GM18868 (cell line): ENCODE data around the gene ADGRA1.

Experiments
- ATAC-seq: cut with Tn5 transposase; IDR thresholded peaks from one replicate; pipeline ENCODE4 v1.9.1; 2021; ENCODE audit warnings: mild to moderate bottlenecking, moderate library complexity; ENCODE audit not compliant: unreplicated experiment

The ADGRA1 gene

DNA sequence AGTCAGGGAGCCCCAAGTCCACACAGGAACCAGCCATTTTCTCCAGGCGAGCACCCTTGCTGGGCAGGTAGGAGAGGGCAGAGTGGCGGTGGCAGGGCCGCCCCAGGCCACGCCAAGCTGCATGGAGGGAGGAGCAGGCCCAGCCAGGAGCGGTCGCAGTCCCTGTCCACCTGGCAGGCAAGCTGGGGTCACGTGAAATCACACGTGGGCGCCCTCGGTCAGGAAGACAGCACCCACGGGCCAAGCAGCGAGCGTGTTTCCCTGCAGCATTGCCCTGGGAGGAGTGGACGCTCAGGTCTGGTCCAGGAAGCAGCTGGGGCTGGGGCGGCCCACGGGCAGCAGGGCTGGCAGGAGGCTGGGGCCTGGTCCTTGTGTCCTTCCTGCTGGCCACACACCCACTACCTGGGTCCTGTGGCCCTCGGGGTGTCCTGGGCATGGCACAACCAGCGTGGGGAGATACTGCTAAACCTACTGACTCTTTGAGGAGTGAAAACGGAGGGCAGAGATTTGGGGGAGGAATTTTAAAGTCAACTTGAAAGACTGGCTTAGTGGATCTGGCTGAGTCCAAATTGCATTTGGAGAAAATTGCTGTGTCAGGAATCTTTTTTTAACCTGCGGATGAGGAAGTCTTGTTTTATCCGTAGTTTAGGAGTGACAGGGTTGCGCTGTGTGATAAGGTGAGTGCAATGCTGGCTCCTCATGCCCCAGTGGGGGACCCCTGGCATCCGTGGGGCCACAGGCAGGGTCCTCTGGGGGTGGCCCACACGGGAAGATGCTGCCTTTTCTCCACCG is 12.2 kb upstream of the ADGRA1 start:
- ATAC-seq, result no peak

- no peak for ATAC-seq
Observed at GRCh38 chr10:133076274-133077038, 11.3 kb upstream of the ADGRA1 start.

DNA sequence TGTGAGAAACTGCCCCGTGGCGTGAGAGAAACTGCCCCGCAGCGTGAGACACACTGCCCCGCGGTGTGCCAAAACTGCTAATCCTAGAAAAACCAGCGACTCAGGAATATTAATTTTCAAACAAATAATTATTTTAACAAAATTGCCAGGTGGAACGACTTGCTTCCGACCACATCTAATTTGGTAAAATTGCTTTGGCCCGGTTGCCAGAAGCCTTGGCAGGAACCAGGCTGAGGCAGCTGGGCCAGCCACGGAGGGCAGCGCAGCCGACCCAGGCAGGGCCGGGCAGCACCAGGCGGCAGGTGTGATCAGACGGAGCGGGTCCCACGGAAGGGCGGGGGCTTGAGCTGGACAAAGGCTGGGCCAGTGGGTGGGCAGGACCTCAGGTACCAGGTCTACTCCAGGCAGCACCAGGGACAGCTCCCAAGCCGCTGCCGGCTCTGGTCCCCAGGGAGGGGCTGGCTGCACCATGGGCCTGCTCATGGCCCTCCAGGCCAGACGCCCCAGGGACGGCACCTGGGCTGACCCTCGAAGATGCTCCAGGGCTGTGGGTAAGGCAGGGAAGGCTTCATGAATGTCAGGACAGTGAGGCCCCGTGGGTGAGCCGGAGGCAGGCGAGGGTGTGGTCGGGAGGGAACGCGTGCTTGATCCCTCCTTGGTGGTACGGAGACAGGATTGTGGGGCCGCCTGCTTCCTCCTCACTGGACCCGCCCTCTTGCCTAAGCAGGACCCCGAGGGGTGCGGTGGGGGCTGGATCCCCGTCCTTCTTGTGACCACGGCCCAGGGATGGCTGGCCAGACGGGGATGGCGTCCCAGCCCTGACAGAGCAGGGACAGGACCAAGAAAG is 7.7 kb upstream of the ADGRA1 start:
- ATAC-seq, result no peak

DNA sequence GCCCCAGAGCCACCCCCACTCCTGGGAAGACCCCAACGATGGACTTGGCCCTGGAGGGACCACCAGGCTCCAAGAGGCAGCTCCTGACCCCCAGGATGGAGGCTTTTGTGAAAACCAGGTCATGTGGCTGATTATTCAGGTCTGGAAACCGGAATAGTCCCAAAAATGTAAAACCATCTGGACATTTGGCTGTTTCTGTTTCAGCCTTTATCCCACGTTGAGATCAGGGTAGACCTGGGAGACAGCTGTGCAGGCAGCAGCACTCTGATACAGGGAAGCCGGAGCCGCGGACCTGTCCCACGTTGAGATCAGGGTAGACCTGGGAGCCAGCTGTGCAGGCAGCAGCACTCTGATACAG is 7.1 kb upstream of the ADGRA1 start:
- no peak for ATAC-seq

DNA sequence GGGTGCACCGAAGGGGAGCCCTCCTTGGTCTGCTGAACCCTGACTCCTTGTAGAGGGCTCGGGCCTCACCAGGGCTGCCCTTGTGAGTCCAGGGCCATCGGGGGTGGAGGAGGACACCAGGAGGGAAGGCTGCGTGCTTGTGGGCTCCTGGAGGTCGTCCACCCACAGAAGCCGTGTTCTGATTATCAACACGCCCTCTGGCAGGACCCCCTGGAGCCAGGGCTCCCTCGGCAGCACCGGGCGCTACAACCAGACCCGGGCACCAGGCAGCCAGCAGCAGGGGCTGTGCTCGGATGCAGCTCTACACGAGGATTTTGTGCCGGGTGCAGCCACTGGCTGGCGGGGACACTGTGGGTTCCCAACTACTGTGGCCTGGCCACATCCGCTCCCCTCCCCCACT is 6.1 kb upstream of the ADGRA1 start:
- no peak for ATAC-seq

GRCh38 chr10:133082685-133083421 is 4.9 kb upstream of the ADGRA1 start:
- ATAC-seq, result no peak

- no peak for ATAC-seq
Observed at GRCh38 chr10:133083422-133084100, 4.2 kb upstream of the ADGRA1 start.

DNA sequence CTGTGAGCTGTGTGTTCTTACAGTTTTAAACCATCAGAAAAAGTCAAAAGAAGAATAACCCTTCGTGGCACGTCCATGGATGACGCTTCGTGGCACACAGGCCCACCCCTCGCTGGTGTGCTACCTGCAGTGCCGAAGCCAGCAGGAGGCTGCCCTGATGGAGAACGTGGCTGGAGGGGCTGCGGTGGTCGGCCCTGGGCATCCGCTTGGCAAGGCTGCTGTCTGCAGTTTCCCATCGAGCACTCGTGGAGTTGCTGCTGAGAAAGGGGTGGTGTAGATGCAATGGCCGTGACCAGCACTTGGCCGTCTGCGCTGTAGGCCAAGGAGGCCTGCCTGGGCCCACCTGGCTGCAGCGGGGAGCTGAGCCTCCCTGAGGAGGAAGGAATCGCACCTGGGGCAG is 3.2 kb upstream of the ADGRA1 start:
- ATAC-seq, result no peak

- no peak for ATAC-seq
Observed at GRCh38 chr10:133085251-133086125, 2.2 kb upstream of the ADGRA1 start.

- no peak for ATAC-seq
Observed at GRCh38 chr10:133086247-133086646, 1.5 kb upstream of the ADGRA1 start.

GRCh38 chr10:133087045-133087678 is 562 bp upstream of the ADGRA1 start:
- no peak for ATAC-seq

DNA sequence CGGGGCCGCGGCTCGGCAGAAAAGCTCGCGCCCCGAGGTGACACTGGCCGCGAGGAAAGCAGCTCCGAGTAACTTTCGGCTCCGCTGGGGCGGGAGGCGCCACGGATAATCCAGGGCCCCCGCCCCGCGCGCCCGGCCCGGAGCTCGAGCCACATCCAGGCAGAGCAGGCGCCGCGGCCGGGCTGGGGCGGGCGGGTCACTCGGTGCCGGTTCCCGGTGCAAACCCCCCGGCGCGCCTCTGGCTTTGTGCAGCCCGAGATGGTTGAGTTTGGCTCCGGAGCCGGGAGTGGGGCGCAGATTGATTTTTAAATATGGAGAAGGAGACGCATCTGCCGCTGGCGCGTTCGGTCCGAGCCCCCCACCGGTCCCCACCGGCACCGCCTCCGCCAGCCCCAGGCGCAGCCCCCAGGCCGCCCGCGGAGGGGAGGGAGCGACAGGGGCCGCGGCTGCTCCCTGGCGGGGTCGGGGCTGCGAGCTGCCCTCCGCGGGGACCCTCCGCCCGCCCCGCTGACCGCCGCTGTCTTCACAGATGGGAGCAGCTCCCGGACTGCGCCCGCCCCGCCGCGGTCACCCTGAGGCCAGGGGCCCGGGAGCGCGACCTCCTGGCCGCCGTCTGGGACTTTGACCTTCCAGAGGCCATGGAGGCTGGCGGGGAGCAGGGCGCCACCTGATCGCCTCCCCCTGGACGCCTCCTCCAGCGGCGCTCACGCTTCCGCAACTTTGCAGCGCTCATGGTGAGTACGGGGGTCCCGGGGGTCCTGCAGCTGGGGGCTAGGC is 643 bp downstream of the ADGRA1 start:
- no peak for ATAC-seq

DNA sequence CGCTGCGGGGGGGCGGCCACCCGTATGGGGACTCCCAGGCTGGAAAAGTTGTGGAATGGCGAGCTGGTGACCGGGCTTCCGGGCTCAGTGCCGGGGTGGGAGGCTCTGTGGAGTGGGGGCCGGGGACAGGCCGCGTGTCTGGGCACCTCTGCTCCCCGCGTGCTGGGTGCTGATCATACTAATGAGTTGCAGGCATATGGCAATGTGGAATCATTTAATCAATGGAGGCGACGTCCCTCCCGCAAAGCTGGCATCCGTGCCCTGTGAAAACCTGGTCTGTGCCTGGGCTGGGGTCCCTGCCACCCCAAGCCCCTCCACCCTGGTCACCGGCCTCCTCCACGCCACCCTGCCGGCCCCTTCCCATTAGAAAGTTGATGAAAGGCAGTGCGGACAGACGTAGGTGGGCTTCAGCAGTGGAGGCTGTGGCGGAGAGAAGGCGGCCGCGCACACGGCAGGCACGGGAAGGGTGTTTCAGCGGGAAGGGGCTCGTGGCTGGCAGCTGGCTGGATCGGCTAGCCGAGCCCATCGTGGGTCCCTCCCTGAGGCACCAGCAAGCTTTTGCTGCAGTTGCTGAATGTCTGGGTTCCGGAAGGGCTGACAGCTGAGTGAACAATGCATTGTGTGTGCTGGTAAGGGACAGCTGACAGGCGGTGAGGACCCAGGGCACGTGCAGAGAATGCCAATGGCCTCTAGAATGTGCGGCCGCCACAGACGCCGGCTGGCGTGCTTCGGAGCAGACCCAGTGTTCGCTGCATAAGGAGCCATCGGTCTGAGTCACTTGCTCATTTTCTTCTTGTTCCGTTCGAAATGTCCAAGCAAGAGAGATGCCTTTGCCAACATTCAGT is 1.5 kb downstream of the ADGRA1 start:
- no peak for ATAC-seq

DNA sequence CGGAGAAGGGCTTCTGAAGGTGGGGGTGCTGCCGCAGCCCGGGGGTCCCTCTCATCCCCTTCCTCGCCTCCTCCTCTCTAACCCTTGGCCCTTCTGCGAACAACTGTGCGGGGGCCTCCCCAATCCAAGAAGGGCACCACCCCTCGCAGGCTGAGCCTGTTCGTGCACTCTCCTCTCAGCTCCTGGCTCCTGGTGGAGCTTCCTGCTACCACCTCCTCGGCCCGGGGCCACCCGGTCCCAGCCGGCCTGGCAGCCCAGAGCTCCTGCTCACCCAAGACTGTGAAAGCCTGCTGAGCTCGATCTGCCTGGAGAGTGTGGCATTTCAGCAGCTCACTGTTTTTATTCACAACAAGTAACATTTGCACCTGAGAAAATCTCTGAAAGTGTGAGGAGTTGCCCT is 2.4 kb downstream of the ADGRA1 start:
- no peak for ATAC-seq

DNA sequence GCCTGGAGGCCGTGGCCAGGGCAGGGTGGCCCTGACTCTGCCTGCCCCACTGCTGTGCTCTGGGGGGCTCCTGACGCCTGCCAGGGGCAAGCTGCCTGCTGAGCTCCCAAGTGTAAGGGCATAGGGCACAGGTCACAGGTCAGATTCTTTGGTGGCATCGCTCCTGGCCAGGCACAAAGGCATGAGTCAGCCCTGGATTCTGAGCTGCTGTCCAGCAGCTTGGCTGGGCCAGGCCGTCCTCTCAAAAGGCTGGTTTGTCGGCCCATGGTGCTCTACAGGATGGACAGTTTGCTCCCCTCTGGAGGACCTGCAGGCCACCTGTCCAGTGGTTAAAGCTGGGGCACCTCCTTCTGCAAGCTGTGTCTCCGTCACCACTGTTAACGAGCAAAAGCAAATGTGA is 2.9 kb downstream of the ADGRA1 start:
- ATAC-seq, result no peak

DNA sequence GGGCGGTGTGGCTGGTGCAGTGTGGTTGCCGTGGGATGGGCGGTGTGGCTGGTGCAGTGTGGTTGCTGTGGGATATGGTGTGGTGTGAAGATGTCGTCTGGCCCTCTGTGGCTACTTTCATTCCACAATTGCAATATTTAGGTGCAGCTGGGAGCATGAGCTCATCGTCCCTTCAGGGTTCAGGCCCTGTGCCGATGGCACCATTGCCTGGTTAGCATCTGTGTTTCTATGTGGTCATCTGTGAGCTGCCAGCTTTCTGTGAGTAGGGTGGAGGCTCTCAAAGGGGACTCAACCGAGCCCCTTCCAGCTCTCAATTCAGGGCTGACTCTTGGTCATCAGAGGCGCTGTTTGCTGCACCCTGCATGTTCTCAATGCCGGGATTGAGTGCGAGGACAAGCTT is 3.6 kb downstream of the ADGRA1 start:
- ATAC-seq, result no peak

DNA sequence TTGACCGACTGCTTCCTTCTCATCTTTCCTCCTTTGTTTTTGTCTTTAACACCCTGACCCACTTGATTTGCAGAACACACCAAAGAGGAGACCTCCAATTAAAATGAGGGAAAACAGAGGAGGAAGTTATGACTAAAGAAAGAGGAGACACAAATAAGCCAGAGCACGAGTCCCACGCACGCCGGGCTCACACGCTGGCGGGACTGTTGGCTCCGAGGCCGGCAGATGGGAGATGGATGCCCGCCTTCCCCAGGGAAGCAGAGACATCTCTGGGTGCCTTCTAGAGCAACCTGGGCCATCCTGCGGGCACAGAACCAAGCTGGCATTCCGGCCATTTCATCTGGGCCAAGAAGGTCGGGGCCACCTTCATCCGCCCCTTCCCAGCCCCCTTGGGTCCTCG is 5.6 kb downstream of the ADGRA1 start:
- ATAC-seq, result no peak
